ENCODE measurements around the gene SLC25A20.

SLC25A20 gene

GRCh38 chr3:48897460-48898376 lies 964 bp downstream of the SLC25A20 start:
- DNase-seq (ENCODE audit: low read depth): no peak
- H3K4me3 ChIP-seq (ENCODE audit: low read length): peak overlapping the region; percentile 75
- no peak for TF ChIP-seq CTCF (IDR thresholded peaks at IDR 0.05; ENCODE audit: insufficient read depth, low read depth, low read length, missing control alignments)

GRCh38 chr3:48896936-48897335 lies 1.7 kb downstream of the SLC25A20 start:
- no peak for TF ChIP-seq CTCF (IDR thresholded peaks at IDR 0.05; ENCODE audit: insufficient read depth, low read depth, low read length, missing control alignments)
- H3K4me3 ChIP-seq (ENCODE audit: low read length): no peak overlapping the region
- no peak for DNase-seq (ENCODE audit: low read depth)

GRCh38 chr3:48894516-48894915 lies 4.2 kb downstream of the SLC25A20 start:
- no peak overlapping the region for H3K4me3 ChIP-seq (ENCODE audit: low read length)
- no peak for DNase-seq (ENCODE audit: low read depth)
- TF ChIP-seq CTCF (IDR thresholded peaks at IDR 0.05; ENCODE audit: insufficient read depth, low read depth, low read length, missing control alignments): no peak

- no peak for DNase-seq (ENCODE audit: low read depth)
- H3K4me3 ChIP-seq (ENCODE audit: low read length): no peak overlapping the region
- TF ChIP-seq CTCF (IDR thresholded peaks at IDR 0.05; ENCODE audit: insufficient read depth, low read depth, low read length, missing control alignments): no peak
Measured at GRCh38 chr3:48891606-48892005, 7.1 kb downstream of the SLC25A20 start.

GRCh38 chr3:48885753-48886152 lies 12.9 kb downstream of the SLC25A20 start:
- no peak for DNase-seq (ENCODE audit: low read depth)
- H3K4me3 ChIP-seq (ENCODE audit: low read length): no peak overlapping the region
- TF ChIP-seq CTCF (IDR thresholded peaks at IDR 0.05; ENCODE audit: insufficient read depth, low read depth, low read length, missing control alignments): no peak

- no peak for TF ChIP-seq CTCF (IDR thresholded peaks at IDR 0.05; ENCODE audit: insufficient read depth, low read depth, low read length, missing control alignments)
- no peak for DNase-seq (ENCODE audit: low read depth)
- H3K4me3 ChIP-seq (ENCODE audit: low read length): no peak overlapping the region
Measured at GRCh38 chr3:48881652-48882114, 17.0 kb downstream of the SLC25A20 start.
